Measurements from ENCODE around the gene TMEM186.

- TF ChIP-seq REST (IDR thresholded peaks at IDR 0.05; ENCODE audit: insufficient read depth in 1 of 2, low read depth in 2 of 2, low read length in 2 of 2) (no peak), POLR2AphosphoS5 (IDR thresholded peaks at IDR 0.05; ENCODE audit: low read depth, low read length) (no peak)
Measured at GRCh38 chr16:8826278-8826879, 28.9 kb upstream of the TMEM186 start.
